Midbrain (tissue), 1 donor: ENCODE measurements around the gene ADIPOR2.

Experiments used
- DNase-seq: peaks from one replicate; lab custom pipeline; 2025; lab: John Stamatoyannopoulos, UW

ADIPOR2 gene

DNA sequence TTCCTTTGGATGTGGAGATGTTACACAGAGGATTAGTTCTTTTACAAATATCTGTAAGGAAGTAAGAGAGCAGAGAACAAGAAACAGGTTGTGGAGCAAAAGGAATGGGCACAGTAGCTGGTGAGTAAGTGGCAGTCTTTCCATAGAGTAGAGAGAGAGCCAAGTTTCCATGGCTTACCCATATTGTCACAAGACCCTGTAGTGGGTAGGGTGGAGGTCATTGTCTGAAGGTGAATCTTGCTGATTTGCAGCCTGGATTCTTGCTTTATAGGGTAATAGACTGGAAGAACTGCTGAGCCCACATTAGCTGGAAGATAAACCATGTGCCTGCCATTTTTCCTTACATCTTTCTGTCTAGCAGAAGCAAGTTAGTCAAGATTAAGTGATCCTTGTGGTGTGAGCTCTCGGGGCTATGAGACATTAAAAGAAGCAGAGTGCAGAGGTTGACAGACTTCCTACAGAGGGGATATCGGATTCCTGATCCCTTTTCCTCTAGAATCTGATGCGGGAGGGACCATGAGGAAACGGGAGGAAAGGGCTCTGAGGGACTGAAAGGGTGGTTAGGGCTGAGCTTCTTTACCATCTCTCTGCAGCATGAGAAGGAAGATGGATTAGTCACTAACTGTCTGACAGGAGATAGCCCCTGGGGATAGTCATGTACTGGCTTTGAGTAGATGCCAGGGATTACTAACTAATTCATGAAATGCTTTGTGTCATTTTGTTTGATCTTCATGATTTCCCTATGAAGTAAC, 85.5 kb downstream of the ADIPOR2 start:
- no peak for DNase-seq

GRCh38 chr12:1777798-1778197, 86.9 kb downstream of the ADIPOR2 start:
- DNase-seq, result no peak

DNA sequence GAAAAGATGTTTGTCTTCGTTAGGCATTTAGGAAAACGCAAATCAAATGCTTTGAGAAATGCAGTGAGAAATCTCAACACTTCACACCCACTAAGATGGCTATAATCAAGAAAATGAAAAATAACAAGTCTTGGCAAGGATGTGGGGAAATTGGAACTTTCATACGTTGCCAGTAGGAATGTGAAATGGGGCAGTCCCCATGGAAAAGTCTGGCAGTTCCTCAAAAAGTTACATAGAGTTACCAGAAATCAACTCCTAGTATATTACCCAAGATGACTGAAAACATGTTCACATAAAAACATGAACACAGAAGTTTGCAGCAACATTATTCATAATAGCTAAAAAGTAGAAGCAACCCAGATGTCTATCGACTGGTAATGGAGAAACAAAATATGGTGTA, 88.0 kb downstream of the ADIPOR2 start:
- no peak for DNase-seq

GRCh38 chr12:1779783-1780182, 88.9 kb downstream of the ADIPOR2 start:
- peak; percentile 71 for DNase-seq

GRCh38 chr12:1781772-1782171, 90.9 kb downstream of the ADIPOR2 start:
- no peak for DNase-seq

GRCh38 chr12:1782215-1782614, 91.3 kb downstream of the ADIPOR2 start:
- no peak for DNase-seq

- no peak for DNase-seq
Measured at GRCh38 chr12:1787714-1788113, 96.8 kb downstream of the ADIPOR2 start.

DNA sequence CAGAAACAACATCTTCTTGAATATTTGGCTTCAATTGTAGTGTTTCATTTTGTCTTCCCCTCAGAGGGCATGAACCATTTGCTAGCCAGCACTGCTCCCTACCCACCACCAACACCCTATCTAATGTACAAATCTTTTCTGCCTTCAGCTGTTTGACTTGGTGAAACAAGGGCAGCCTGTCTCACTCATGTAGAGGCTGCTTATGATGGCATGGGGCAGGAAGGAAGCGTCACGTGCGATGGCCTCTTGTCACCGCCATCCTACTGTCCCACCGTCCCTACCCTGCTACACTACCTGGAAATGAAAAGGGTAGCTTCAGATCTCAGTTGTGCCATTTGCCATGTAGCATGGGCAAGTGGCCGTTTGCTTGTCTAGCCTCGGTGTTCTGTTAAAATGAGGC, 99.6 kb downstream of the ADIPOR2 start:
- DNase-seq, result no peak

DNA sequence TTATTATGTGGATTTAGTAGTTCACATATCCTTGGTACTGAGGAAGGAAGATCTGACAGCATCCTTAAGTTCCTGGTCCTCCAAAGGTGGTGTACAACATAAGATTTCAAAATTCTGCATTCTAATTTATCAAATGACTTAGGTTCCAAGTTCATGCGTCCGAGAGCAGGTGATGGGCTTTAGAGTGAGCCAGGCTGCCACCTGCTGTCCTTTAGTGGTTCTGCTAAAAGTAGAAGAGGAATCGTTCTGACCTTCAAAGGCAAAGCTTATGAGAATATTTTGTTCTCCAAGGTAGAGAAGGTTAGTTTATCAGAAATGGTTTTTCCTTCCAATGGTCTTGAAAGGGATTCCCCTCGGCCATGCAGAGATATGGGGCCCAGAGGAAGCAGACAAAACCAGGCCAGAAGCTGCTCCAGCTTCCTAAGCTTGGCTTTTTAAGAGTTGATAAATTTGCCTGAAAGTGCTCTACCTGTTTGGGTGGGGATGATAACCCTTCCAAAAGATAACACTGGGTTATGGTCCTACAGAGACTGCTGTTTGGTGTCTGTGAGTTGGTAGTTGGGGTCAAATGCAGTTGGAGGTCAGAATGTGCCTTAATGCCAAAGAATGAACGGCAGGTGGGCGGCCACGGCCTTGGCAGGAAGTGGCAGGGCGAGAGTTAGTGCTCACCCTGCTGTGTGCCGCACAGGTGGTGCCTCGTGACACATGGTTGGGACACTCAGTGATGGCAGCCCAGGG, 100.4 kb downstream of the ADIPOR2 start:
- DNase-seq, result peak; percentile 80

GRCh38 chr12:1792406-1792805, 101.5 kb downstream of the ADIPOR2 start:
- DNase-seq, result no peak

DNA sequence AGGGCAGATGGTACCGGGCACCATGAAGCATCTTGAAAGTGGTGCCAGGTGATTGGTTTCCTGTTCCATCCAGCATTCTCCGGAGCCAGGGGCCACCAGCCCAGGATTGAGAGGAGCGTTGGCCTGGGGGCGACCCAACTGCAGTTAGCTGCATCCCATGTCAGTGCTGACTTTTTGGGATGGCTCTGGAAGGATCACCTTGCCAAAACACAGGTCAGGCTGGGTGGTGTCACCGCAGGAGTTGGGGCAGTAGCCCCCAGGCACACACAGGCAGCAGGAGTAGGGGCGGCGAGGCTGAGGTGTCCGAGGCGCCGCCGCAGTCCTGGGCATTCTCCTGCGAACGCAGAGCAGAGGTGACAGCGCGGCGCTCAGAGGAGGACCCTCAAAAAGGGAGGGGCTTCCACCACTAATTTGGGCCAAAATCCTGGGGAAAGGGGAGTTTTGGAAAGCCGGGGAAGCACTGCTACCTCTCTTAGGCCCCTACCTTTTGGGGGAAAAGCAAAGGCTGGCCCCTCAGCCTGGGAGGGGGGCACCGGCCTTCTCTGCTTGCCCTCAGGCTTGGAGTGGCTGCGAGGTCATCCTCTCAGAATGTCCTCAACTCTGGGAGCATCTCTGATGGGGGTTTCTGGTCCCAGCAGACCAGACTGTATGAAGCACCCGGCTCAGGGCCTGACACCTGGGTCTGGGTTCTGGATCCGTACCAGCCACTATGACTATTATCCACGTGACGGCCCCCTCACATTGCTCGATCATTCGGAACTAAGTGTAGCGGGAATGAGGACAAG, 102.7 kb downstream of the ADIPOR2 start:
- DNase-seq, result no peak

DNA sequence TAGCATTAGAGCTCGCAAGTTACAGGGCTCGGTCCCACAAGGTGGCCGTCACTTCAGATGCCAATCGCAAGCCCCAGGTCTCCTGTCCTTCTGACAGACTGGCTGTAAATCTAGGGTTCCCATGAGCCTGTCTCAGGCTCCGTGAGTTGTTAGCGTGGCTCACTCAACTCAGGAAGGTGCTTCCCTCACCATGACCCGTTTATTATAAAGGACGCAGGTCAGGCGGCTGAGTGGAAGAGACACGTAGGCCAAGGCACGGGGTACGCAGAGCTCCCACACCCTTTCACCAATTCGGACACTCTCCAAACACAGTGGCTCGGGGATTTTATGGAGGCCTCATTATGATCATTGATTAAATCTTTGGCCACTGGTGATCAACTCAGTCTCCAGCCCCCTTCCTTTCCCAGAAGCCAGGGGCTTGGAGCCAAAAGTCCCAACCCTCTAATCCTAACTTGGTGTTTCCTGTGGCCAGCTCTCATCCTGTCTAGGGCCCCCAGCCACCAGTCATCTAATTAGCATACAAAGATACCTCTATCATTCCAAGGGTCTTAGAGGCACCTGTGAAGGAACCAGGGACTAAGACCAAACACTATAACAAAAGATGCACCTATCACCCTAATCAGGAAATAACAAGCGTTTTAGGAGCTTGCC, 103.7 kb downstream of the ADIPOR2 start:
- no peak for DNase-seq

DNA sequence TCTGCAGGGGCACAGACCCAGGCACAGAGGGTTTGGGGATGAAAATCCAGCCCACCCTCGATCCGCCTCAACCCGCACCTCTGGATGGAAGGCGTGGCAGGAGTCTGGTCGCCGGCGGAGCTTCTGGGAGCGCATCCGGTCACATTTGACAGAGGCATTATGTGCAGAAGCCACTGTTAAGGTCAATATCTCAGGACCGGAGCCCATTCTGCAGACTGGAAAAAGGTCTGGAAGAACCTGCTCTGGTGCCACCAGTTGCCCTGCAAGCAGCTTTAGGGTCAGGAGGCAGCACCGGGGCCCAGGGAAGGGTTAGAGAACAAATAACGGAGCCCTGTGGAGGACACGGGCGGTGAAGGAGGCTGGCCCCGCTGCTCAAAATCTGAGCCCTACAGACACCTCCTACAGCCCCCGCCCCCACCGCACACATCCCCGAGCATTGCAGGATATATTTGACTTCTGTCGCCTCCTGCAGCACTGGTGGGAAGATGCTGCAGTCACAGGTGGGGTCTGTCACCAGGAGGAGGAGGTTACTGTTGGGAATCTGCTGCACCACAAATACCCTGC, 104.4 kb downstream of the ADIPOR2 start:
- DNase-seq, result no peak

- peak; percentile 91 for DNase-seq
Measured at GRCh38 chr12:1795785-1796514, 105.1 kb downstream of the ADIPOR2 start.

GRCh38 chr12:1796515-1797010, 105.7 kb downstream of the ADIPOR2 start:
- DNase-seq, result no peak

DNA sequence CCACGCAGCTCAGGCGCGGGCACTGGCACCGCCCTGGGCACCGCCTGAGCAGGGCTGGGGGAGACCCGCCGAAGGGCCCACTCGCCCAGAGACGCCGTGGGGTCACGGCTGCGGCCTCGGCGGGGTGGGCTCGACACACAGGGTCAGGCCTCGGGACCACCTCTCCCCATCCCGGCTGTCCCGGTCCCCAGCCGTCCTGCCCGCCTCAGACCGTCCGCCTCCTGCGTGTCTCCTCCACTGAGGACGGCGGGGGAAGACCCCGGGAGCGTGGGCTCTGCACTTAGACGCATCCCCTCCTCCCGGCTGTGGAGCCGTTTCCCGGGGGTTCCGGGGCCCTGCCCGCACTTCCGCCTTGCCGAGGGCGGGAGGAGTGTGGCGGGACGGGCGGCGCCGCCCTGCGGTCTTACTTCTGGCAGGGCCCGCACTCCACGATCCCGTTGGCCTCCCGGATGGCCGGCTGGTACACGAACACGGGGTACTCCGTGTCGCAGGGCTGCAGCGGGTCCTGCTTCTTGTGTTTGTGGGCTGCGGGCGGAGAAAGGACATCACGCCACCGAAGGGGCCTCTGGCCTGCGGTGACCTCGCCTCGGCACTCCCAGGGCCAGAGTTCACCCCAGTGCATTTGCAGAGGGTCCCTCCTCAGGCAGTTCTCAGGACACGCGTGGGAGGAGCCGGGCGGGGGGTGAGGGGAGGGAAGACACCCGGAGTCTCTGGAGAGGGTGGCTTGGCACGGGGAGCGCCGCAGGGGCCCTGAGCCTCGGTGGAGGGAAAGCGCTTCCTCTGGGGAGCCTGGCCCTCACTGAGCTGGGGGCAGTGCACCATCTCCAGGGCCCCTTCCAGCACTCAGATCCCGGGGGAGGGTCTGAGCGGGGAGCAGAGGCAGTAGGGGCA, 106.4 kb downstream of the ADIPOR2 start:
- no peak for DNase-seq

DNA sequence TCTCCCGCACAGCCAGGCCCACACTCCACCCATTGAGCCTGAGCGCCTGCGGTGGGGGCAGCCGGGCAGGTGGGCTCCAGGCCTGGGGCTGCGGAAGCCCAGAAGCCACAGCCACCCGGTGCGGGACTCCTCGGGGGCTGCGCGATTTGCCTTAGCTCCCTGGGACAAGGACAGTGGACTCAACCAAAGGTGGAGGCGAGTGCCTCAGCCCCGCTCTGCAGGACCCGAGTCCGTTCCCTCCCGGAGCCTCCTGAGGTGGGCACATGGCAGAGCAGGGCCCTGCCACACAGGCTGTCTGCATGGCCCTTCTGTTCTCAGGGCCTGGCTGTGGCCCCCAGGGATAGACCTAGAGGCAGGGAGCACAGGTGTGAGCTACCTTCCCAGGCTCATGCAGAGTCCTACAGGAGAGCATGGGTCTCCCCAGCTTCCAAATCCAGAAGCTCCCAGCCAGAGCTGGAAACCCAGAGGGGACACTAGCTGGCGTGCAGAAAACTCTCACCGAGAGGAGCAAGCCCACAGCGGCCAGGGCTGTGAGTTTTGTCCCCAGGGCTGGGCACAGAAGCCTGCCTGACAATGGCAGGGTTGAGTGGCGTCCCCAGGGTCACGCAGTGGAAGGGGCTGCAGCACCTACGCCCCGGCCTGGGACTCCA, 107.2 kb downstream of the ADIPOR2 start:
- DNase-seq, result no peak

DNA sequence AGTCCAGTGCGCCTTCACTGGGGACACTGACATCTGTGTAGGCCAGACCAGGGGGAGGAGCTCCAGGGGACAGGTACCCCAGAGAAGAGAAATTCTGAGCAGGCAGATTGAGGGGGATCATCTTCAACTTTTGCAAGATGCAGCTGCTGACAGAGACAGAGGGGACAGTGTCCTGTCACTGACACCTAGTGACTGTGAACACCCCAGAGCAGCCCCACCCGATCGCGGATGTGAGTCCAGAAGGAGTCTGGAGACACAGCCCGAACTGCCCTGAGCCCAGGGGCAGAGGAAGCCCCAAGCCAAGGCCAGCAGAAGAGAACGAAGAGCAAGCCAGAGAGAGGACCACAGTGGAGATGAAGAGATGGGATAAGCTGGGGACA, 107.8 kb downstream of the ADIPOR2 start:
- DNase-seq, result no peak

DNA sequence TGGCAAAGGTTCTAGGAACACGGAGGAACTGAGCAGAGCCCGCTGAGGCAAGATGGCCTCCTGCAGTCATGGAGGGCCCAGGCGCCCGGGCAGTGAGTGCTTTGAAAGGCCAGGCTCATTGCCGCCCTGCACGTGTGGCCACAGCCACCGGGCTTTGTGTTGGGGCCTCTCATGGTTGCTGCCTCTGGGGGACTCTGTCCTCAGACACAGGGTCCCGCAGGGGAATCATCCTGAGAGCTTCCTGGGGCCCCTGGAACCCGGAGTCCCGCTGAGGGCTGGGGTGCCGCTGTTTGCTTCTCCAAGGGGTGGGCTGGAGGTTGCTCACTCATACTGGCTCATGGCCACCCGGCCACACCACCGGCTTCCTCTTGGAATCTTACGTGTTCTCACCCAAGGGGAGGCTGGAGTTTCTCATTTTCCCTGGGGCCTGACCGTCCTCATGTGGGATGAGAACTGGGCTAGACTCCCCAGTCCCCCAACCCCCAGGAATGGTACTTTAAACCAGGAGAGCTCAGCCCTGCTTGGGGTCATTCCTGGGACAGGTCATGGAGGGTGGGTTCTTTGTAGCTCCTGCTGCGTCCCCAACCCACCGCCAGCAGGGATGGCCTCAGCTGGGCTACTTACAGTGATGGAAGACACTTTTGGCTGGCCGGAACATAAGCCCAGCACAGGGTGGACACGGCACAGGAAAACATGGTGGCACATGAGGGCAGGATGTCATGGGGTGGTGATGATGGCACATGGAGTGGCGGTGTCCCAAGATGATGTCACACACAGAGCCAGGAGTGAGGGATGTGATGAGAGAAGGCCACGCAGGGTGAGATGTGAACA, 108.4 kb downstream of the ADIPOR2 start:
- no peak for DNase-seq
